Gastroesophageal sphincter (tissue), 4 donors: ENCODE results near the gene HIP1. TPM values are rescaled to one million over a fixed set of nuclear protein-coding genes. Genes with fewer than 3 reads are reported as not detected.
A peak's percentile ranks its signal among the peaks of the same experiment; 100 is the strongest.
"Not testable (repeated sequence)": the region's sequence is repeated elsewhere in the genome, so short reads cannot be mapped to it uniquely, and the experiment has no call there.

ENCODE experiments used
- ATAC-seq: fragments of 150-250 bp; one replicate; pipeline ENCODE4 v1.9.1; 2016; ENCODE audit warnings: mild to moderate bottlenecking, moderate library complexity
- H3K27ac ChIP-seq, 4 donors: fragments of 200-600 bp; sonication (generic) in 3 of 4; 1 replicate in 3 of 4; 2 replicates in 1 of 4; pipeline ENCODE4 v1.5.1; 2016 to 2019
- H3K27me3 ChIP-seq: fragments of 200-600 bp; sonication (generic); one replicate; pipeline ENCODE4 v1.5.1; 2019
- H3K36me3 ChIP-seq, 2 donors: fragments of 200-600 bp; sonication (generic); one replicate each; pipeline ENCODE4 v1.5.1; 2019; ENCODE audit warnings: control low read depth in 1 of 2
- H3K4me1 ChIP-seq, 3 donors: fragments of 200-600 bp; sonication (generic); 1 replicate in 2 of 3; 2 replicates in 1 of 3; pipeline ENCODE4 v1.5.1; 2016 to 2019; ENCODE audit warnings: control low read depth in 2 of 3
- H3K4me3 ChIP-seq, 2 donors: fragments of 200-600 bp; sonication (generic); one replicate each; pipeline ENCODE4 v1.5.1; 2019; ENCODE audit warnings: mild to moderate bottlenecking in 1 of 2, moderate library complexity in 1 of 2
- H3K9me3 ChIP-seq, 3 donors: fragments of 200-600 bp; sonication (generic); one replicate each; pipeline ENCODE4 v1.5.1; 2017 to 2019; ENCODE audit warnings: control low read depth in 2 of 3
- EP300 ChIP-seq: sonication (generic); formaldehyde crosslinking; IDR thresholded peaks from one replicate; pipeline ENCODE4 v1.6.1; 2017; ENCODE audit warnings: antibody characterized with exemption, mild to moderate bottlenecking
- POLR2A ChIP-seq, 2 donors: fragments of 450-650 bp; IDR thresholded peaks; one replicate each; pipeline ENCODE4 v1.6.1; 2017; ENCODE audit warnings: antibody characterized with exemption in 2 of 2, mild to moderate bottlenecking in 2 of 2, moderate library complexity in 1 of 2
- POLR2AphosphoS5 ChIP-seq: sonication (generic); formaldehyde crosslinking; IDR thresholded peaks from one replicate; pipeline ENCODE4 v1.6.1; 2017; ENCODE audit warnings: antibody characterized with exemption
- WGBS, 2 donors: methylation state at CpG; one replicate each; pipeline ENCODE4 v1.1.5; 2018; ENCODE audit warnings: low coverage in 1 of 2; 5-methylcytosine and 5-hydroxymethylcytosine counted together
- total RNA-seq, 4 donors: library from RNA; depleted of rRNA; stranded (reverse); fragments of >200 nt; gene quantifications; one replicate each; pipeline ENCODE4 v1.1.0, GENCODE V29; 2016
- TF ChIP-seq, protein P1 (sequence below), 4 experiments: fragments of 200-600 bp in 2 of 4; fragments of 450-650 bp in 2 of 4; sonication (generic) in 1 of 4; IDR thresholded peaks; one replicate each; pipeline ENCODE4 v1.5.1; 2017 to 2019; ENCODE audit warnings: antibody characterized with exemption in 4 of 4, mild to moderate bottlenecking in 2 of 4, moderate library complexity in 2 of 4

HIP1 gene
- total RNA-seq, 4 donors from 2014 or later, result 12.3 to 32.6 (median 22.6) TPM

DNA sequence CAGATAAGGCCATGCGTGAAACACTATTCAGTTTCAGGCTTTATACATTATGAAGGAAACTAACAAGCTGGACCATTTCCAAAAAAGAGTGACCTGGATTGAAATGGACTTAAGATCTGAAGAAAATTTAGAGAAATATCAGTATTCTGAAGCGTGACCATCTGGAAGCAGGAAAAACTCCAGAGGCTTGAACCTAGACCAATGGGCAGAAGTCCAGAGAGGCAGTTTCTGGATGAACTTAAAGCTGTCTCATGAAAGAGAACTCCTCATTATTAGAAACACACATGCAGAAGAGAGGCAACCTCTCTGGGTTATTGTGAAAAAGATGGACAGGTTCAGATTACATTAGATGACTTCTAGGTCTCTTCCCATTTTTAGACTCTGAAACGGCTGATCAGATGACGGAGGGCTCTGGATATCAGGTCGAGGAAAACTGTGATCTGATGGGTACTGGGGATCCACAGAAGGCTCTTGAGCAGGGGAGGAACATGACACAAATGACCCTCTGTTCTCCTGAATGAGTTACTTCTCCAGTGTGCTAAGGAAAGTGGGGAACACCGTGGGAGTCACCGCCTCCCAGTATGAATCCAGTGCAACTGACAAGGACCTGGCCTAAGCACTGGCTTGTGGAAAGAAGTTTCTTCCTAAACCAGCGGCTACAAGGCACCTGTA is 130.2 kb downstream of the HIP1 start:
- Histone ChIP-seq H3K4me1 (peaks cover 0 to 18% (median 0%) of the 10 kb centered on the region in 3 donors), H3K4me3 (no peak overlapping the region), H3K27ac (peak overlapping the region in 1 of 4 donors; percentile 24), H3K27me3 (no peaks in the 10 kb centered on the region), H3K9me3 (no peaks in the 10 kb centered on the region), H3K36me3 (no peaks in the 10 kb centered on the region)
- ATAC-seq, result no peak
- 71% methylated on average over 4 to 6 of the region's 8 CpGs for WGBS, 2 donors
- TF ChIP-seq POLR2A (IDR thresholded peaks at IDR 0.05) (no peak), EP300 (no peak), POLR2AphosphoS5 (no peak)
- TF ChIP-seq, protein P1, sequence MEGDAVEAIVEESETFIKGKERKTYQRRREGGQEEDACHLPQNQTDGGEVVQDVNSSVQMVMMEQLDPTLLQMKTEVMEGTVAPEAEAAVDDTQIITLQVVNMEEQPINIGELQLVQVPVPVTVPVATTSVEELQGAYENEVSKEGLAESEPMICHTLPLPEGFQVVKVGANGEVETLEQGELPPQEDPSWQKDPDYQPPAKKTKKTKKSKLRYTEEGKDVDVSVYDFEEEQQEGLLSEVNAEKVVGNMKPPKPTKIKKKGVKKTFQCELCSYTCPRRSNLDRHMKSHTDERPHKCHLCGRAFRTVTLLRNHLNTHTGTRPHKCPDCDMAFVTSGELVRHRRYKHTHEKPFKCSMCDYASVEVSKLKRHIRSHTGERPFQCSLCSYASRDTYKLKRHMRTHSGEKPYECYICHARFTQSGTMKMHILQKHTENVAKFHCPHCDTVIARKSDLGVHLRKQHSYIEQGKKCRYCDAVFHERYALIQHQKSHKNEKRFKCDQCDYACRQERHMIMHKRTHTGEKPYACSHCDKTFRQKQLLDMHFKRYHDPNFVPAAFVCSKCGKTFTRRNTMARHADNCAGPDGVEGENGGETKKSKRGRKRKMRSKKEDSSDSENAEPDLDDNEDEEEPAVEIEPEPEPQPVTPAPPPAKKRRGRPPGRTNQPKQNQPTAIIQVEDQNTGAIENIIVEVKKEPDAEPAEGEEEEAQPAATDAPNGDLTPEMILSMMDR (IDR thresholded peaks at IDR 0.05), result no peak

DNA sequence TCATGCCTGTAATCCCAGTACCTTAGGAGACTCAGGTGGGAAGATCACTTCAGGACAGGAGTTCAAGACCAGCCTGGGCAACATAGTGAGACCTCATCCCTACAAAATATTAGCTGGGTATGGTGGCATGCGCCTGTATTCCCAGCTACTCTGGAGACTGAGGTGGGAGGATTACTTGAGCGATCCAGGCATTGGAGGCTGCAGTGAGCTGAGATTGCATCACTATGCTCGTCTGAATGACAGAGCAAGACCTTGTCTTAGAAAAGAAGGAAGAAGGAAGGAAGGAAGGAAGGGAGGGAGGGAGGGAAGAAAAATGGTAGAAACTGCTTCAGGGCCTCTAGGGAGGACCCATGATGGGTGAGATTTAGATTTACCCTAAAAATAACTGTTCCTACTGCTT is 134.3 kb downstream of the HIP1 start:
- no peak overlapping the region for H3K27ac ChIP-seq
- no peak overlapping the region for H3K4me3 ChIP-seq
- H3K27me3 ChIP-seq, result no peaks in the 10 kb centered on the region
- TF ChIP-seq, protein P1 (IDR thresholded peaks at IDR 0.05), result no peak
- TF ChIP-seq POLR2AphosphoS5 (no peak), EP300 (no peak), POLR2A (IDR thresholded peaks at IDR 0.05) (no peak)
- H3K9me3 ChIP-seq, result no peaks in the 10 kb centered on the region
- H3K36me3 ChIP-seq, result no peaks in the 10 kb centered on the region
- WGBS, 2 donors, result 61 to 90% methylated on average over 2 of the region's 3 CpGs
- no peak for ATAC-seq
- H3K4me1 ChIP-seq, result peaks cover 0 to 6% (median 0%) of the 10 kb centered on the region in 3 donors

DNA sequence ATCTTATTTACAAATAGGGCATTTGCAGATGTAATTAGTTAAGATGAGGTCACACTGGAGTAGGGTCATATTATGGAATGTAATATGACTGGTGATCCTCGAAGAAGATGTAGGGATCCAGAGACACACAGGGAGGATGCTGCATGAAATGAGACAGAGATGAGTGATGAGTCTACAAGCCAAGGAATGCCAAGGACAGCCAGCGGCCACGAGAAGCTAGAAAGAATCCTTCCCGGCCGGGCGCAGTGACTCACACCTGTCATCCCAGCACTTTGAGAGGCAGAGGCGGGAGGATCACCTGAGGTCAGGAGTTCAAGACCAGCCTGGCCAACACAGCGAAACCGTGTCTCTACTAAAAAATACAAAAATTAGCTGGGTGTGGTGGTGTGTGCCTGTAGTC is 135.9 kb downstream of the HIP1 start:
- not testable (repeated sequence) for H3K27ac ChIP-seq, H3K9me3 ChIP-seq, H3K4me3 ChIP-seq, H3K27me3 ChIP-seq, ATAC-seq, H3K36me3 ChIP-seq
- WGBS, 2 donors, result 87 to 90% methylated on average over 6 to 9 of the region's 9 CpGs
- H3K4me1 ChIP-seq, result peaks cover 0 to 19% (median 0%) of the 10 kb centered on the region in 3 donors

DNA sequence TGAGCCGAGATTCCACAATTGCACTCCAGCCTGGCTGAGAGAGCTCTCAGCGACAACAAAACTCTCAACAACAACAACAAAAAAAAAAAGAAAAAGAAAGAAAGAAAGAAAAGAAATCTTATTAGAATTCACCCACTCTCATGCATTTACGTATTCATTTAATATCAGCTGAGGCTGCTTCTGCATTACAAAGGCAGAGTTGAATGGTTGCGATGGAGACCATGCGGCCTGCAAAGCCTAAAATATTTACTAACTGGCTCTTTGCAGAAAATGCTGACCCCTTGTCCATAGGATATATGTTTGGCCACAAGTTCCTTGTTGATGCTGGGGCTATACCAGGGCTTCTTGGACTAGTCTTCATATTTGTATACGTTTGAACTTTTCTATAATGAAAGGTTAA is 137.2 kb downstream of the HIP1 start:
- no peaks in the 10 kb centered on the region for H3K9me3 ChIP-seq
- no peak overlapping the region for H3K27ac ChIP-seq
- no peak overlapping the region for H3K4me3 ChIP-seq
- no peak for ATAC-seq
- H3K36me3 ChIP-seq, result peaks cover 0 to 6% of the 10 kb centered on the region in 2 donors
- peaks cover 0 to 32% (median 0%) of the 10 kb centered on the region in 3 donors for H3K4me1 ChIP-seq
- no peak for TF ChIP-seq POLR2A (IDR thresholded peaks at IDR 0.05)
- TF ChIP-seq, protein P1 (IDR thresholded peaks at IDR 0.05), result no peak
- TF ChIP-seq POLR2AphosphoS5, result no peak
- TF ChIP-seq EP300, result no peak
- WGBS, 2 donors, result 88 to 98% methylated on average over 4 to 5 of the region's 6 CpGs
- H3K27me3 ChIP-seq, result no peaks in the 10 kb centered on the region

DNA sequence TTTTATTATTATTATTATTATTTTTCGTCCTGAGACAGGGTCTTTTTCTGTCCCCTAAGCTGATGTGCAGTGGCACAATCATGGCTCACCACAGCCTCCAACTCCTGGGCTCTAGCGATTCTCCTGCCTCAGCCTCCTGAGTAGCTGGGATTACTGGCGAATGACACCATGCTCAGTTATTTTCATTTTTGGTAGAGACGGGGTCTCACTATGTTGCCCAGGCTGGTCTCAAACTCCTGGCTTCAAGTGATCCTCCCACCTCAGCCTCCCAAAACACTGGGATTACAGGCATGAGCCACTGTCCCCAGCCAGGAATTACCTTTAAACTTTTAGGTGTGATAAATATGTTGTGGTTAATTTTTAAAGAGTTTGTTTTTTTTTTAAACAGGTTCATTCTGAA is 138.0 kb downstream of the HIP1 start:
- H3K36me3 ChIP-seq, ATAC-seq, H3K4me3 ChIP-seq, H3K27ac ChIP-seq, H3K27me3 ChIP-seq, H3K9me3 ChIP-seq: not testable (repeated sequence)
- peaks cover 0 to 33% (median 0%) of the 10 kb centered on the region in 3 donors for H3K4me1 ChIP-seq
- WGBS, 2 donors, result 67 to 78% methylated on average over 3 to 4 of the region's 4 CpGs

DNA sequence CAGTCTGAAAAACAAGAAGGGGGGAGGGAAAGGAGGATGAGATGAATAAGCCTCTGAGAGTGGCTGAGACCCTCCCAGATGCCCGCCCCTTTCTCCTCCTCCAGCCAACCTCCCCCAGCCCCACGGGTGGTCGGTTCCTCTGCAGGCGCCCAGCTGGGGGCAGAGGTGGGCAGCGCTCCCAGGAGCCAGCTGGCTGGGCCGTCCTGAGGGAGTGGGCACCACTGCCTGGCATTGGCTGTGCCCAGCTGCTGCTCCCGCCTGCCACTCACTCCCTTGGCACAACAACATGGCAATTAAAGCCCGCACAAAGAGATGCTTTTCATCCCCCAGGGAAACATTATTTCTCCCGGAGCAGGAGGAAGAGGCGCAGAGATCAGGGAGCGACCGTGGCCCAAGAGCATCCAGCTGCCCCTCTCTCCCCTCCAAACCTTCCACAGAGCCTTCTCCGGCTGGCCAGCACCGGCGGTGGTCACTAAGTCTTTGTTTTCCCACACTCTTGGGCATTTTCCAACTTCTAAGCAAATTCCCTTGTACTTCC is 139.4 kb downstream of the HIP1 start:
- 34 to 62% methylated on average over 7 to 8 of the region's 15 CpGs for WGBS, 2 donors
- peak overlapping the region in 3 of 4 donors; percentile 42 to 62 (median 61) for H3K27ac ChIP-seq
- H3K4me1 ChIP-seq, result peaks cover 0 to 33% (median 0%) of the 10 kb centered on the region in 3 donors
- no peaks in the 10 kb centered on the region for H3K9me3 ChIP-seq
- no peak for TF ChIP-seq POLR2AphosphoS5
- no peak for TF ChIP-seq POLR2A (IDR thresholded peaks at IDR 0.05)
- no peak for TF ChIP-seq EP300
- TF ChIP-seq, protein P1 (IDR thresholded peaks at IDR 0.05), result no peak
- H3K27me3 ChIP-seq, result no peaks in the 10 kb centered on the region
- no peak overlapping the region for H3K4me3 ChIP-seq
- ATAC-seq, result peak; percentile 57
- peaks cover 0 to 19% of the 10 kb centered on the region in 2 donors for H3K36me3 ChIP-seq
